Caco-2 (cell line): Measurements from ENCODE around the gene SOST. TPM values are rescaled to one million over a fixed set of nuclear protein-coding genes. Genes with fewer than 3 reads are reported as not detected.

Experiments used
- BruUV-seq: library from RNA; stranded (reverse); fragments of 400-500 nt; replicated peaks from 2 replicates; lab custom pipeline; 2021; lab: Mats Ljungman, UMichigan
- CTCF ChIA-PET: fragments of 300-600 bp; sonication (Branson Sonifier 250); formaldehyde crosslinking; loops from one replicate; lab custom pipeline; 2022; ENCODE audit warnings: antibody characterized with exemption; lab: Charles Lee
- POLR2A ChIA-PET: fragments of 300-600 bp; sonication (Branson Sonifier 250); formaldehyde crosslinking; loops from one replicate; lab custom pipeline; 2022; ENCODE audit warnings: antibody characterized with exemption; lab: Charles Lee
- DNase-seq, 2 experiments: peaks; one replicate each; pipeline versions ENCODE4 v3.0.0 to v3.0.0-alpha.2; 2020 to 2022
- H3K27me3 ChIP-seq: replicated peaks from 2 replicates; pipeline ENCODE4 v1.6.0; 2011; ENCODE audit warnings: low read length; ENCODE audit not compliant: control insufficient read depth, insufficient read depth
- H3K36me3 ChIP-seq: 2 replicates; pipeline ENCODE4 v1.5.1; 2011; ENCODE audit warnings: low read length; ENCODE audit not compliant: control insufficient read depth, insufficient read depth
- H3K4me1 ChIP-seq: fragments of 250-450 bp; sonication (Bioruptor Pico); 2 replicates; pipeline ENCODE4 v1.5.1; 2020; ENCODE audit warnings: mild to moderate bottlenecking
- H3K4me3 ChIP-seq: 2 replicates; pipeline ENCODE4 v1.5.1; 2011; ENCODE audit warnings: low read depth, mild to moderate bottlenecking, control low read depth, low read length
- H3K9me3 ChIP-seq: fragments of 250-450 bp; sonication (Bioruptor Pico); 2 replicates; pipeline ENCODE4 v1.5.1; 2020; ENCODE audit warnings: mild to moderate bottlenecking, moderate library complexity
- H3K27ac Mint-ChIP-seq: one replicate; pipeline ENCODE4 v1.8.0; 2022; ENCODE audit warnings: mixed read lengths; ENCODE audit not compliant: unreplicated experiment
- H3K27me3 Mint-ChIP-seq: one replicate; pipeline ENCODE4 v1.8.0; 2022; ENCODE audit warnings: mixed read lengths; ENCODE audit not compliant: insufficient read depth, unreplicated experiment
- H3K36me3 Mint-ChIP-seq: one replicate; pipeline ENCODE4 v1.8.0; 2022; ENCODE audit warnings: mild to moderate bottlenecking, mixed read lengths; ENCODE audit not compliant: insufficient read depth, unreplicated experiment
- H3K4me1 Mint-ChIP-seq: one replicate; pipeline ENCODE4 v1.8.0; 2022; ENCODE audit warnings: low read depth, mixed read lengths; ENCODE audit not compliant: unreplicated experiment
- H3K4me3 Mint-ChIP-seq: one replicate; pipeline ENCODE4 v1.8.0; 2022; ENCODE audit warnings: mild to moderate bottlenecking, moderate library complexity, mixed read lengths; ENCODE audit not compliant: unreplicated experiment
- H3K9me3 Mint-ChIP-seq: one replicate; pipeline ENCODE4 v1.8.0; 2022; ENCODE audit warnings: mixed read lengths; ENCODE audit not compliant: unreplicated experiment
- CTCF ChIP-seq, 2 experiments: fragments of 200-600 bp in 1 of 2; IDR thresholded peaks; 1 replicate in 1 of 2; 2 replicates in 1 of 2; pipeline versions ENCODE4 v1.5.1 to v1.8.0; 2011 to 2022; ENCODE audit warnings: antibody characterized with exemption in 1 of 2, control low read depth in 1 of 2, inconsistent platforms in 1 of 2, low read depth in 1 of 2, low read length in 1 of 2, mild to moderate bottlenecking in 1 of 2, moderate library complexity in 1 of 2; ENCODE audit not compliant: insufficient read depth in 1 of 2, severe bottlenecking in 1 of 2, unreplicated experiment in 1 of 2
- intact Hi-C: fragments of 100-400 bp; cut with micrococcal nuclease; formaldehyde crosslinking; loops from one replicate; pipeline ENCODE4 v1.10.0; 2022; ENCODE audit not compliant: unreplicated experiment
- total RNA-seq: library from RNA; stranded (reverse); gene quantifications from 2 replicates; pipeline ENCODE4 v1.2.3, GENCODE V29; 2022

SOST gene
- total RNA-seq, 1 experiment from 2014 or later, result not detected

- Mint-ChIP-seq H3K27ac (no peak overlapping the region), H3K4me1 (peaks cover 17% of the 10 kb centered on the region), H3K27me3 (no peaks in the 10 kb centered on the region), H3K9me3 (no peaks in the 10 kb centered on the region), H3K36me3 (peaks cover 88% of the 10 kb centered on the region), H3K4me3 (no peak overlapping the region)
- TF ChIP-seq CTCF (IDR thresholded peaks at IDR 0.05; ENCODE audit: insufficient read depth in 1 of 2, low read depth in 1 of 2, low read length in 1 of 2, severe bottlenecking in 1 of 2, unreplicated experiment in 1 of 2), result no peak
- no peaks in the 10 kb centered on the region for H3K27me3 ChIP-seq
- ChIA-PET POLR2A (no interaction called here), CTCF (no interaction called here)
- peaks cover 5% of the 10 kb centered on the region; the same call in 1 of the 2 replicates for H3K36me3 ChIP-seq
- H3K4me1 ChIP-seq, result peaks cover 8% of the 10 kb centered on the region; the same call in 1 of the 2 replicates
- no peaks in the 10 kb centered on the region for H3K9me3 ChIP-seq
- no TSS peak for BruUV-seq
- no peak overlapping the region for H3K4me3 ChIP-seq
- DNase-seq, result no peak
- intact Hi-C loops, result no loop called here
These were observed 12.4 kb upstream of the SOST start for GRCh38 chr17:43770957-43771356.

DNA sequence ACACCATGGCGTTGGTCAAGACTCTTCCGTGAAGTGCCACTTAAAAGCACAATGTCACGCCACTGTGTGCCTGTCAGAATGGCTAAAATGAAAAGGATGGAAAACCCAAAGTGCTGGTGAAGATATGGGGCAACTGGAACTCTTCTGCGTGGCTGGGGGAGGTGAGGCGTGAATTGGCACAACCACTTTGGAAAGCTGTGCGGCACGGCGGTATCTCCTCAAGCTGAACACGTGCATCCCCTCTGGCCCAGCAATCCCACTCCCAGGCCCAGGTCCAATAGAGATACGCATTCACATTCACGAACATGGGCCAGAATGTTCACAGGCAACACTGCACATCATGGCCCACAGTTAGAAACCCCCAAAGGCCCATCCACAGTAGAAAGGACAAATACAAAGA lies 11.3 kb upstream of the SOST start:
- DNase-seq, result no peak
- Mint-ChIP-seq H3K4me1 (peaks cover 17% of the 10 kb centered on the region), H3K27me3 (no peaks in the 10 kb centered on the region), H3K4me3 (no peak overlapping the region), H3K9me3 (no peaks in the 10 kb centered on the region), H3K27ac (no peak overlapping the region), H3K36me3 (peaks cover 80% of the 10 kb centered on the region)
- H3K36me3 ChIP-seq, result peaks cover 3% of the 10 kb centered on the region; the same call in 1 of the 2 replicates
- no TSS peak for BruUV-seq
- TF ChIP-seq CTCF (IDR thresholded peaks at IDR 0.05; ENCODE audit: insufficient read depth in 1 of 2, low read depth in 1 of 2, low read length in 1 of 2, severe bottlenecking in 1 of 2, unreplicated experiment in 1 of 2), result no peak
- intact Hi-C loops, result no loop called here
- ChIA-PET CTCF (interaction anchor here (0.6 to 0.9 kb wide), 3 partner anchors 48 to 1071 kb away, joined by 3 to 13 read pairs (median 4); no protein-coding TSS in a partner anchor), POLR2A (no interaction called here)
- no peaks in the 10 kb centered on the region for H3K9me3 ChIP-seq
- H3K4me3 ChIP-seq, result no peak overlapping the region
- peaks cover 8% of the 10 kb centered on the region; the same call in 1 of the 2 replicates for H3K4me1 ChIP-seq
- H3K27me3 ChIP-seq, result no peaks in the 10 kb centered on the region

- Histone ChIP-seq H3K36me3 (no peaks in the 10 kb centered on the region; the same call in 1 of the 2 replicates), H3K27me3 (no peaks in the 10 kb centered on the region), H3K4me3 (no peak overlapping the region), H3K9me3 (no peaks in the 10 kb centered on the region), H3K4me1 (peaks cover 8% of the 10 kb centered on the region; the same call in 1 of the 2 replicates)
- no peak overlapping the region for H3K4me3 Mint-ChIP-seq
- peaks cover 17% of the 10 kb centered on the region for H3K4me1 Mint-ChIP-seq
- no peak overlapping the region for H3K27ac Mint-ChIP-seq
- no peak for DNase-seq
- intact Hi-C loops, result no loop called here
- H3K9me3 Mint-ChIP-seq, result no peaks in the 10 kb centered on the region
- ChIA-PET POLR2A (no interaction called here), CTCF (interaction anchor here (0.6 kb wide), 1 partner anchor 71 kb away, joined by 3 read pairs; no protein-coding TSS in a partner anchor)
- no peaks in the 10 kb centered on the region for H3K27me3 Mint-ChIP-seq
- peaks cover 78% of the 10 kb centered on the region for H3K36me3 Mint-ChIP-seq
- no TSS peak for BruUV-seq
- no peak for TF ChIP-seq CTCF (IDR thresholded peaks at IDR 0.05; ENCODE audit: insufficient read depth in 1 of 2, low read depth in 1 of 2, low read length in 1 of 2, severe bottlenecking in 1 of 2, unreplicated experiment in 1 of 2)
These were observed 10.8 kb upstream of the SOST start for GRCh38 chr17:43769426-43769825.
